CD4-positive, alpha-beta T cell treated with Interleukin-17A for 4 hours (primary cell): Measurements from ENCODE around the gene RAP1GAP.

Source experiments
- DNase-seq: peaks from one replicate; pipeline ENCODE4 v3.0.0-alpha.2; 2020; ENCODE audit warnings: mixed read lengths

The RAP1GAP gene

DNA sequence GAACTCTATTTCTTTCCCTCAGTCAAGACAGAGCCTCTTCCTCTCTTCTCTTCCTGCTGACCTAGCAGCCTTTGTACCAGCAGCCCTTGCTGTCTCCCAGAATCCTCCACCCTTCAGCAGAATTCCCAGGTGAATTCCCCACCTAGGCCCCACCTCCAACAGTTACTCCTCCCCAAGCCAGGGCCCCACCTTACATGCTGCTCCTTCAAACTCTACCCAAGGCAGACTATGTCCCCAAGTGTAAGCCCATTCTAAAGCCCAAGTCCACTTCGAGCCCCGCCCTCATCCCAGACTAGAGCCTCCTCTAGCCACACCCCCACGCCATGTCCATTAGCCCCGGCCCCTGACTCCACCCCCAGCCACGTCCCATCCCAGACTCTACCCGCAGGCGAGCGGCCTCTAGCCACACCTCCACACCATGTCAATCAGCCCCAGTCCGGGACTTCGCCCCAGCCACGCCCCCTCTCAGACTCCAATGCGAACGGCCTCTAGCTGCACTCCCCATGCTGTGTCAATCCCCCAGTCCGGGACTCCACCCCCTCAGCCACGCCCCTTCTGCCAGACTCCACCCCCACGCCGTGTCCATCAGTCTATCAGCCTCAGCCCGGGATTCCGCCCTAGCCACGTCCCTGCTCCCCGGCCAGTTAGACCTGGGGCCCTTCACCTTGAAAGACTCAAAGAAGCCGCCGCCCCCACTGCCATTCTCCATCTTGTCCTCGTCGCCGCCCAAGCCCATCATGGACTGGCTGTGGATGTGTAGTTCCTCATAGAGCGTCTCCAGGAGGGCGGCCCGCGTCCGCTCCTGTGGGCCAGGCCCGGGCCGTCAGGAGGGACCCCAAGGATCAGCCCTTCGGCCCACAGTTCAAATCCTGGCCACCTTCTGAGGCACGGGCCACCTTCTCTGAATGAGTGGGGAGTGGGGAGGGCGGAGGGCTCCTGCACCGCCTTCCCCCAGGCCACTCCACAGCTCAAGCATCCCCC is 61.3 kb downstream of the RAP1GAP start:
- peak; percentile 18 for DNase-seq

- DNase-seq = no peak
These were observed 63.0 kb downstream of the RAP1GAP start for GRCh38 chr1:21605964-21606705.

- no peak for DNase-seq
These were observed 64.0 kb downstream of the RAP1GAP start for GRCh38 chr1:21605012-21605715.

- DNase-seq = no peak
These were observed 64.8 kb downstream of the RAP1GAP start for GRCh38 chr1:21604208-21604957.

- no peak for DNase-seq
These were observed 65.7 kb downstream of the RAP1GAP start for GRCh38 chr1:21603177-21604138.

GRCh38 chr1:21601278-21602048 is 67.7 kb downstream of the RAP1GAP start:
- no peak for DNase-seq

DNA sequence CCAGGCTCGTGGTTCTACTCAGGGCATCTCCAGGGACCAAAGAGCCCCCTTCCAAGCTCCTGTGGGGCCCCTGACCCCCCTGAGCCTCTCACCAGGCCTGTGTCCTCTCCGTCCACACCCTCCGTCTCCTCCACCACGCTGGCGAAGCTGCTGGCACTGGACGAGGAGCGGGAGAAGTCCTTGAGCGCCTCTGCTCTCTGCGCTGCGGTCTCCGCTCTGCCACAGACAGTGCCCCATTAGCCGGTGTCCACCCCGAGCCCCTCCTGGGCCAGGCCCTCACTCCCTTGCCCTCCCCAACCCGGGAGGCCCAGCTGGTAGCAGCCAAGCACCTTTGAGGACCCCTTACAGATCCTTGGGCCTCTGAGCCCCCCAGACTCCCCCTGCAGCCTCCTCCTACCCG is 69.8 kb downstream of the RAP1GAP start:
- DNase-seq = no peak

DNA sequence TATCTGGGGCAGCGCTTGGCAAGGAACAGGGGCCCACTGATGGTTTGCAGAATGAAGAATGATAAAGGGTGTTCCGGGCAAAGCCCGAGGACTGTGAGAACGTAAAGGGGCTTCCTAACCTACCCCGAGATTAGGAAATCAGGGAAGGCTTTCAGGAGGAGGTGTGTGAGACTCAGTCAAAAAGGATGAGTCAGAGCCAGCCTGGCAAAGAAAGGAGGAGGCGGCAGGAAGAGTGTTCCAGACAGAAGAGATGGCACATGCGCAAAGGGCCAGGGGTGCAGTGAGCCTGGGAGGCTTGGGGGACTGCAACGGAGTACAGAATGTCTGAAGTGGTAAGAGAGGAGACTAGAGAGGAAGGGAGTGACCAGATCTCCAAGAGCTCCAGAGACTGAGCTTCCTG is 70.3 kb downstream of the RAP1GAP start:
- no peak for DNase-seq

GRCh38 chr1:21598417-21598816 is 70.7 kb downstream of the RAP1GAP start:
- DNase-seq = no peak

DNA sequence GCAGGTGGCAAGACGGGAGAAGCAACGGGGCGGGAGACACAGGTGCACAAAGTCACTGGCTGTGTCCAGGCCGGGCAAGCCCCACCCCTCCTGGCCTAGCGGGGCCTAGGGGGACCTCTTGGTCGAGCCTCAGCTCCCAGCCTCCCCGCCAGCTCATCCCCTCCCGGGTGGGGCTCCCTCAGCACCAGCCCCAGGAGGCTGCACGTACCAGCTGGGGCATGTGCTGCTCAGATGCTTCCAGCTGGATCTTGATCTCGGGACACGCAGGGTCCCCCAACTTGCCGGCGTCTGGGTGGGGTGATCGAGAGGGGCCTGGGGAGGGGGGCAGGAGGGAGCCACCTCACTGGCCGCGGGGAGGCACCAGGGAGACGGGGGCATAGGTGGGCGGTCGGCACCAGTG is 71.4 kb downstream of the RAP1GAP start:
- no peak for DNase-seq

GRCh38 chr1:21596628-21597027 is 72.5 kb downstream of the RAP1GAP start:
- DNase-seq = no peak

DNA sequence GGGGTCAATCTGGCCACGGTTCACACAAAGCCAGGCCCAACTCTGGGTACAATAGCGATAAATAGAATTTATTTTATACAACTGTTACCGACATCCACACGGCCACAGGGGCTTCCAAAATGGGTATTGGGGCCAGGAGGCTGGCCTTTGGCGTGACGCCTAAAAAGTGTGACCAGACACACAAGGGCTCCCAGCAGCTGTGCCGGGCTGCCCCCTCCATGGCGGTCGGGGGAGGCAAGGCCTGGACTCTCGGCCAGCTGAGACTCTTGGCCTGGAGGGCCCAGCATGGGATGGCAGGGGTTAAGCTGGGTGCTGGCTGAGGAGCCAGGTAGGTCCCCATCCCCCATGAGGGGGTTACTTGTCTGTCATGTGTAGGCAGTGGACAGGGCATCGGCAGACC is 73.0 kb downstream of the RAP1GAP start:
- DNase-seq = no peak

GRCh38 chr1:21594935-21595897 is 73.9 kb downstream of the RAP1GAP start:
- peak; percentile 41 for DNase-seq

- DNase-seq = no peak
These were observed 74.7 kb downstream of the RAP1GAP start for GRCh38 chr1:21594501-21594900.

GRCh38 chr1:21593231-21593630 is 75.9 kb downstream of the RAP1GAP start:
- no peak for DNase-seq

DNA sequence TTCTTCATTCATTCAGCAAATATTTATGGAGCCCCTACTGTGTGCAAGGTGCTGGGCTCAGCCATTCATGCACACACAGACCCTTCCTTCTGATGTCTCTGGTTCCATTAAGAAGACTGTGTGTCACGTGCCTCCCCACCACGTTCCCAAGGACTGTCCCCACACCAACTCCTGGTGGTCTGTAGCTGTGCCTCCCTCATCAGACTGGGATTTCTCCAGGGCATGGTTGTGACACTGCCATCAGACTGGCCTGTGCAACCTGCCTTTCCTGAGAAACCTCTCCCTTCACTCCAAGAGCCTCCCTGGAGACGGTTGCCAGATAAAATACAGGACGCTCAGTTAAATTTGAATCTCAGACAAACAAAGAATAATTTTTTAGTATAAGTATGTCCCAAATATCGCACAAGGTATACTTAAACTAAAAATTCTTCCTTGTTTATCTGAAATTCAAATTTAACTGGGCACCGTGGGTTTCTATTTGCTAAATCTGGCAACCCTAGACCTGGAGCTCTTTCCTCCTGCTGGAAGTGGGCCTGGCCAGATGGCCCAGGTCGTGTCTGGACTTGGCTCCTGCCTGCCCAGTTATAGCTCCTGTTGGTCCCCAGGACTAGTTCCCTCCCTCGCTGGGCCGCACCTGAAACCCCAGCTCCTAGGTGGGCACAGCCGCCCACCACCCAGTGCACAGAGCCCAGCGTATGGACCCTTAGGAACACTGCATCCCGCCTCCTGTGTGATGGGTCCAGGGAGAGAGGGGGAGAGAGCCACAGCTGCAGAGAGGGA is 76.9 kb downstream of the RAP1GAP start:
- DNase-seq = no peak

- no peak for DNase-seq
These were observed 78.2 kb downstream of the RAP1GAP start for GRCh38 chr1:21590934-21591333.

- no peak for DNase-seq
These were observed 78.9 kb downstream of the RAP1GAP start for GRCh38 chr1:21590126-21590880.
